GM18502 (cell line): Measurements from ENCODE around the gene GNB1.
"Not testable (repeated sequence)": the region's sequence is repeated elsewhere in the genome, so short reads cannot be mapped to it uniquely, and the experiment has no call there.

Experiments
- ATAC-seq: cut with Tn5 transposase; IDR thresholded peaks from one replicate; pipeline ENCODE4 v1.9.1; 2021; ENCODE audit warnings: mild to moderate bottlenecking; ENCODE audit not compliant: unreplicated experiment, poor library complexity

The GNB1 gene

DNA sequence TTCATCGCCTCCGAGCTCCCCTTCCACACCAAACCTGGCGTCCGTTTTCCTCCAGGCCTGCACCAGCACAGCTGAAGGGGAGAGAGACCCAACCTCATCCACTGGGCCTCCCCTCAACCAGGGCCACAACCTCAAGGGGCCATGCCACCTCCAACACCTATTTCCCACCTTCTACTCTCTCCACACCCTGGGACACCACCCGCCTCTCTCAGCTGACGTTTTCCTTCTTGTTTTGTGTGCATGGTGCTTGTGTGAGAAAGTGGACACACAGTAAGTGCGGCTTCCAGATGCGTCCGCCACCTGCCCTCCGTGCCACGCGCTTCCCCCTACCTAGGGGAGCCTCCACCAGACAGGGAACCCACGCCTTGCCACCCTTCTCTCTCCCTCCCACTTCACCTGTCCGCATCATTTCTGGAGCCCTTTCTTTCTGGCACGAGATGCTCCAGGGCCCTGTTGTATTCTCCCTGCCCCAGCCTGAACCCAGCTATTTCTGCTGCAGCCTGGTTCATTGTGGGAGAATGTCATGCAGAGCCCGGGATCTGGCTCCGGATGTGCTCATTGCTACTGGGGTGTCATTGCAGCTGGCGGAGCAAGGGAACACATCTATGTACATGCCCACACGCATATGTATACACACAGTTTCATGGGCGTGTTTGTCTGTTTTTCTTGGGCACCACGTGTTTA lies 1.3 kb upstream of the GNB1 start:
- ATAC-seq, result no peak

DNA sequence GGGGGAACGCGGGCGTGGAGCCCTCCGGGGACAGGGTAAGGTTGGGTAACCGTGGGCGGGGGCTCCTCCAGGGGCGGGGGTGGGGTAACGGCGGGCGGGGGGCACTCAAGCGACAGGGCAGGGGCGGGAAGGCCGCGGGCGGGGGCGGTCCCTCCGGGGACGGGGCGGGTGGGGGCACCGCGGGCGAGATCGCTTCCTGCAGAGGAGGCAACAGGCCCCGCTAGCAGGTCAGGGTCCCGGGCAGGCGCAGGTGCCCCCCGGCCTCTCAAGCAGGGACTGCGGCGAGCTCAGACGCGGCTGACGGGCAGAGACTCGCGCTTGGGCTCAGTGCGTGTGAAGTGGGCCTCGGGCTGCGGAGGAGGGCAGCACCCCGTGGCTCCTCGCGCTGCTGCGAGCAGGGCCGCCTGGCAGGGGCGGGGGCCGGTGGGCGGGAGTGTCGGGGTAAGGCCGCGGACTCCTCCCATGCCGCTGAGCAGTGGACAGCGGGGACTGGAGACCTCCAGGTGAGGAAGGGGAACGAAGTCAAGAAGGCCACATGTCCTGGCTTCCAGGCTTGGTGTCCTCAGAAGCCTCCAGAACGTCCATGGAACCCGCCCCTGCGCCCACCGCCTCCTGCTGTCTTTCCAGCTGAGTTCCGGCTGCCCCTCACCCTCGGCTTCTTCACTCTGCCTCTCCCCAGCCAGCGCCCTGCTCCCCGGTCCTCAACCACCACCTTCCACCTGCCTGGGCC lies 627 bp upstream of the GNB1 start:
- ATAC-seq, result peak; percentile 14

DNA sequence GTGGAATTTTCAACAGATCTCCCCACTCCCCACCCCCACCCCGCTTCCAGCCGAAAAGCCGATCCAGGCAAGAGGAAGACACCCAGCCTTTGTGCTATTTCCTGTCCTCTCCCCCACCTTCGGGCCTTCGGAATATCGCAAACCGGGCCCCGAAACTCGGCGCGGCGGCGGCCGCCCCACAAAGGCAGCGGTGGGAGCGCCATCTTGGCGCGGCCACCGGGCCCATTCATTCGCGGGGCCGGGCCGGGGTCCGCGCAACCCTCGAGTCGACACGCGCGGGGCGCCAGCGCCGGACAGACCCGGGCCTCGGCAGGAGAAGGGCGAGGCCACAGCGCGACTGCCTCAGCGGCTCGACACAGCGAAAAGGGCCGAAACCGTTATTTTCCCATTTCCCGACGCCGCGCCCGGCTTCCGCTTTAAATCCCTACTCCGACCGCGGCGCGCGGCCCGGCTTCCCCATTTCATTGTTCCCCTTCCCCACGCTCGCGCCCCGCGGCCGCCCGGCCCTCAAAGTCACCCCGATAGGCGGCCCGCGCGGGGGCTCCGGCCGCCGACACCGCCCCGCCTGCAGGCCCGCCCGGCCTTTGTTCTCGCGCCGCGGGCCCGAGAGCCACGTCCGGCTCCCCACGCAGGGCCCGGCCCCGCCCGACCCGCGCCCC lies 911 bp downstream of the GNB1 start:
- peak; percentile 42 for ATAC-seq

DNA sequence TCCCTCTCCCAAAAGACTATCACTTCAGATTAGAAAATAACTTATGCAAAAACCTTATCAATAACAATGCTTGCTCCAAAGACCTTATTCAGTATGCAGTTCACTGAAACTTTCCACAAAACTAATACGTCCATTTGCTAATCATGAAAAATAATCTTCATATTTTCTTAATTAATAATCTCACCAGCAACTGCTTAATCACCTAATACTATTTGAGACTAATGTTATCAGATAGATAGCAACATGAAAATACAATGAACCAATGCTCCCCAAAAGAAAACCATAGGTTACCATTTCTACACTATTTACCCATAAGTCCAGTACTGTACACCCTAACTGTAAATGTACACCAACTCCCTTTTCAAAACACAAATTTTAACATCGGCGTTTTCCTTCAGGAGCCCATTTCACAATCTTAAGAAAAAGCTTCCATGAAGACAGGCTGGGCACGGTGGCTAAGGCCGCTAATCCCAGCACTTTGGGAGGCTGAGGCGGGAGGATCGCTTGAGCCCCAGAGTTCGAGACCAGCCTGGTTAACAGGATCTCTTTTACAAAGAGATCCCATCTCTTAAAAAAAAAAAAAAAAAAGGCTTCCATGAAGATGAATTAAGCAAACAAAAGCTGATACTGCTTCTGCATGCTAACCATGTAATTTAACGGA lies 1.7 kb downstream of the GNB1 start:
- ATAC-seq, result no peak

DNA sequence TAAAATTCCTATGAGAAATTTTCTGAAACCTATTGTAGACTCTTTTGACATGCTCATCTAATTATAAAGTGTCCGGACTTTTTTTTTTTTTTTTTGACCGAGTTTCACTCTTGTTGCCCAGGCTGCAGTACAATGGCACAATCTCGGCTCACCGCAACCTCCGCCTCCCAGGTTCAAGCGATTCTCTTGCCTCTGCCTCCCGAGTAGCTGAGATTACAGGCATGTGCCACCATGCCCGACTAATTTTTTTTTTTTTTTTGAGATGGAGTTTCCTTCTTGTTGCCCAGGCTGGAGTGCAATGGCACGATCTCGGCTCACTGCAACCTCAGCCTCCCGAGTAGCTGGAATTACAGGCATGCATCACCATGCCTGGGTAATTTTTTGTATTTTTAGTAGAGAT lies 7.0 kb downstream of the GNB1 start:
- ATAC-seq, result not testable (repeated sequence)

DNA sequence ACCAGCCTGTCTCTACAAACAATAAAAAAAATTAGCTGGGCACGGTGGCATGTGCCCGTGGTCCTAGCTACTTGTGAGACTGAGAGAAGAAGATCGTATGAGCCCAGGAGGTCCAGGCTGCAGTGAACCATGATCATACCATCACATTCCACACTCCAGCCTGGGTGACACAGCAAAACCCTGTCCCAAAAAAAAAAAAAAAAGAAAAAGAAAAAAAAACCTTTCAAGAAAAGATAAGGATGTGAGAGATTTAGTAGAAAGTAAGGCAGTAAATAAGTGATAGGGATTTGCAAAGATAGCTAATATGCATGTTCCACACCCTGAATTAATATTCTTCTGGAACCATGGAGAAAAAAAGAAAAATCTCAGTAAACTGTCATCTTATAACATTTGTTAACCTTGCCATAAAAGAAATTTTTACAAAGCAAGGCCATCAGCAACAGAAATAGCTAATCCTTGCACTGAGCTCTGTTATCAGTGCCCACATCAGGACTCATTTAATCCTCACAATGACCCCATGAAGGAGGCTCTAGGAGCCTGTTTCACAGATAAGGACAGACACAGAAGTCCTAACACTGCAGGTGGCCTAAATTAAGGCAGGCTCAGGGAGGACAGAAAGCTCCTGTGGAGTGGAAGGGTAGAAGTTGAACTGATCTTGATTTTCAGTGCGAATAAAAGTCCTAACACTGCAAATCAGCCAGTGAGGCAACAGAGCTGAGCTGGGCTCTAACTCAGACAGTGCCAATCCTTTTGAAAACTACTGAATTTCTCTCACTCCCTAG lies 7.6 kb downstream of the GNB1 start:
- no peak for ATAC-seq

DNA sequence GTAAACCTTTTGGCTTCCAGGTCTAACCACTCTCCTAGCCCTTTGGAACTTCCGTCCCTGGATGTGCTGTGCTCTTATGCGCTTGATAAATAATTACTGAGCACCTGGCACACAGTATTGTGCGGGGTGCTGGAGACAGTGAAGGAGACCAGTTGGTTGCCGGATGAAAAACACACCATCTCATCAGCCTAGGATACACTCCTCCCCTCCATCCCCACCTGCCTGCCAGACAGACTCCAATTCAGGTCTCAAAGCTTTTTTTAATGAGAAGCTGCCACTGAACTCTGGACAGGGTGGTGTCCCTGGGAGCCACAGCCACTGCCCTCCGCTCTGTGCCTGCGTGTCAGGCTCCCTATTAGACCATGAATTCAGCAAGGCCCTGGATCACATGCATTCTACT lies 9.2 kb downstream of the GNB1 start:
- ATAC-seq, result no peak

DNA sequence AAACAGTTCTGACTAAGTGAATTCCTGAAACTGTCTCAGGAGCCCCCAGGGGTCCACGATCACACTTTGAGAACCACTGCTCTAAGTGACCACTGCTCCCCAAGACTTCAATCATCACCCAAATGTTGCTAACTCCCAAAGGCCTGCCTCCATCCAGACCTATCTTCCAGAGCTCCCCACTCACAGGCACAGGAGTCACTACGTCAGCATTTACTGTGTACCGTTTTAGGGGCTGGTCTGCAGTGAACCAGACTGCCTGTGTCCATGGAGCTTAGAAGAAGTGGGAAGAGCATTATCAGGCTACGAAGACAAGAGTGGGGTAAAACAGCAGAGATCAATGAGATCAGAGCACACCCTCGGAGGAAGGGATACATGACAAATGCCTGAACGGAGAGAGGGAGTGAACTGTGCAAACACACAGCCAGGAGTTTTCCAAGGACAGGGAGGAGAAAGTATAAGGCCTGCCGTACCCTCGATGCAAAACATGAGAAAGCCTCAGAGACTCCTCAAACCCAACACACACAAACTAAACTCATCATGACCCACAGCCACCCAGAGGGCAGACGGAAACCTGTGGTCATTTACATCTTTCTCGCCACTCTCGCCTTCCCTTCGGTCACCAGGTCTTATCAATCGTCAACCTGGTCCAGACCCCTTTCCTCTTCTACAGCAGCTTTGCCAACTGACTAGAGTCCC lies 10.1 kb downstream of the GNB1 start:
- ATAC-seq, result no peak

DNA sequence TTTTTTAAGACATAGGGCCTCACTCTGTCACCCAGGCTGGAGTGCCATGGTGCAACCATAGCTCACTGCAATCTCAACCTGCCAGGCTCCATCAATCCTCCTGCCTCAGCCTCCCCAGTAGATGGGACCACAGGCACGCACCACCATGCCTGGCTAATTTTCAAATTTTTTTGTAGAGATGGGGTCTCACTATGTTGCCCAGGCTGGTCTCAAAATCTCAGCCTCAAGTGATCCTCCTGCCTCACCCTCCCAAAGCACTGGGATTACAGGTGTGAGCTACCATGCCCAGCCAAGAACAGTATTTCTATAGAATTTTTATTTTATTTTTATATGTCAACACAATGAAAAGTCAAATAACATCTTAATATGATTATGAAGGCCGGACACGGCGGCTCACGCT lies 10.9 kb downstream of the GNB1 start:
- ATAC-seq, result no peak

DNA sequence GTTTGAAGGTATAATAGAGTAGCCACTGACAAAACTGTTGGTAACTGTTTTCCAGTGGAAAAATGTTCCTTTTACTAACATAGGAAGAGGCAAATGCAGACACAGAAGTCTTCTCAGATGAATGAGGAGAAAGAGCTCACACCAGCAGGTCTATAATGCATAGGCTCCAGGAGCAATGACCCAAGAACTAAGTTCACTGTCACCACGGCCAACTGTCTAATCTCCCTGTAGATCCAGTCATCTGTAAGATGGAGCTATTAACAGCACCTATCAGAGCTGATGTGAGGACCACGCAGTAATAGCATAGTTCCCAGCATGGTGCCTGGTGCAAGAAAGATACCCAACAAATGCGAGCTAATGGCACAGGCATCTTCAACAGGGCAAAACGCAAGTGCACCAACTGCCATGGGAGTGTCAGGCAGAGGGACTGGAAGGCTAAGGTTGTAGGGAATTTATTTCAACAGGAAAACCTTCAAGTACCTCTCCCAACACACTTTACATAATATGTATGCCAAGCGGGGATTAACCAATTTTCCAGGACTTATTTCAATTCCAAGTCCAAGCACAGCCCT lies 12.9 kb downstream of the GNB1 start:
- no peak for ATAC-seq

DNA sequence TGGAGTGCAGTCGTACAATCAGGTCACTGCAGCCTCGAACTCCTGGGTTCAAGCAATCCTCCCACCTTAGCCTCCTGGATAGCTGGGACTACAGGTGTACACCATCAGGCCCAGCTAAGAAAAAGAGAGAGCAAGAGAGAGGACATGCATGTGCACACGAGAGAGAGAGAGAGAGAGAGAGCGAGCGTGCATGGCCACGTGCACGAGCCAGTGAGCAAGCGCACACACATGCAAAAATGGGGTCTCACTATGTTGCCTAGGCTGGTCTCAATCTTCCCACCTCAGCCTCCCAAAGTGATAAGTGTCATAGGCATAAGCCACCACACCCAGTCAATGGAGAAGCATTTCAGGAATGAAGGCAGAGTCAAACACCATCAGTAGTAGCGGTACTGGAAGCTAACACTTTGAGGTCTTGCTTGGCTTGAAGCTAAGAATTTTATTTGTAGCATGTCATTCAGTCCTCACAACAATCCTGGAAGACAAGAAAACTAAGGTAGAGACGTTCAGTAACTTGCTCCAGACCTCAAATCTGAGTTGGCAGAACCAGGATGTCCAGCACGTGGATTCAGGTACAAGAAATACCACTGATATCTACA lies 14.5 kb downstream of the GNB1 start:
- no peak for ATAC-seq

DNA sequence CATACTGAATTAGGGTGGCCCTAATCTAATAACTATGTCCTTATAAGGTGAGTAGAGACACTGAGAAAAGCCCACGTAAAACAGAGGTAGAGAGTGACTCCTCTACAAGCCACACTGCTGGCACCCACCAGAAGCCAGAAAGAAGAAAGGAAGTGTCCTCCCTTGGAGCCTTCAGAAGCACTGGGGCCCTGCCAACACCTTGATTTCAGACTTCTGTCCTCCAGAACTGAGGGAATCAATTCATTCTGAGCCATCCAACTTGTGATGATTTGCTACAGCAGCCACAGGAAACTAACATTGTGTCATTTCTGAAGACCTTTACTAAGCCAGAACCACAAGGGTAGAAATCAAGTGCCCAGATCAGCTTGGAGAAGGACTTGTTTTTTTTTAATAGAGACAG lies 15.0 kb downstream of the GNB1 start:
- no peak for ATAC-seq

DNA sequence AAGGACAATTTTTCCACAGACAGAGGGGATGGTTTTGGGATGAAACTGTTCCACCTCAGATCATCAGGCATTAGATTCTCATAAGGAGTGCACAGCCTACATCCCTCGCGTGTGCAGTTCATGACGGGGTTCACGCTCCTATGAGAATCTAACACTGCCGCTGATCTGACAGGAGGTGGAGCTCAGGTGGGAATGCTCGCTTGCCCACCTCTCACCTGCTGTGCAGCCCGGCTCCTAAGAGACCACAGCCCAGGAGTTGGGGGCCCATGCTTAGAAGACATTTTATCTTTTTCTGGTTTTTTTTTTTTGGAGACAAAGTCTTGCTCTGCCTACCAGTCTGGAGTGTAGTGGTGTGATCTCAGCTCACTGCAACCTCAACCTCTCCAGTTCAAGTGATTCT lies 16.0 kb downstream of the GNB1 start:
- ATAC-seq, result no peak

DNA sequence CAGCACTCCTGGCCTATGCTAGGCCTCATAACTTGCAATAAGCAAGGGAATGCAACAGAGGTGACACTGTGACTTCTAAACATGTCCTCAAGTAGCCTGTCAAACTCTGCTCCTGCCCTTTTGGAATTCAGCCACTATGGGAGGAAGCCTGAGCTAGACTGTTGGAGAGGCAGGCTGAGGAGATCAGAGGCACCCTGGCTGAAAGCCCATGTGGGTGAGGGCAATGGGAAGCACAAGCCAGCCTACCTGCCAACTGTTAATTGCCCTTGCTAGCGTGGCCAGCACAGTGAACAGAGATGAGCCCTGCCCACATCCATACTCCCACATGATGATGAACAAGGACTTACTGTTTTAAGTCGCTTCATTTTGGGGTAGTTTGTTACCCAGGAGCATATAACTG lies 17.7 kb downstream of the GNB1 start:
- no peak for ATAC-seq

DNA sequence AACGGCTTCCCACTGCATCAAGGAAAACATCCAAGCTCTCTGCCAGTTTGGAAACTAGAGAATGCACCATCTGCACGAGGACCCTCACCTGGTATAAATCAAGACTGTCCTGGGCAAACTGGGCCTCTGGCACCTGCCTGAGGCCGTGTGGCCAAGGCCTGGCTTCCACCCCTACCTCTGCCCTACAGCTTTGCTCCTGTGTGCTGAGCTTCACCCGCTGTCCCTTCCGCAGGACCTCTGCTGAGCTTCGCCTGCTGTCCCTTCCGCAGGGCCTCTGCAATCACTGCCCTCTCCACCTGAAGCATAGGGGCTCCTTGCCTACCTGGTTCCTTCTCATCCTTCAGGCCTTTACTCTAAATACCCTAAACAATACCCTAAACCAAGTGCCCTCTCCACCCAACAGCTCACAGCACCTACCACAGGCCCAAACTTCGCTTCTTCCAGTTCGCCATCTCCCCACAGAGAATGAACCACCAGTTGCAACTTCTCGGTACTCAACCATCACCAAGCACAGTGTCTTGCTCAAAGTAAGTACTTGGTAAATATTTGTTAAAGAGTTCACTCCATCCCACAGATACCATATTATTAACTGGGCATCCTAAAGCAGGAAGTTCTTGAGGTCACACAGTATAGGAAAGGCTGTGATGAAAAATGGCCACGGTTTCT lies 18.4 kb downstream of the GNB1 start:
- no peak for ATAC-seq

DNA sequence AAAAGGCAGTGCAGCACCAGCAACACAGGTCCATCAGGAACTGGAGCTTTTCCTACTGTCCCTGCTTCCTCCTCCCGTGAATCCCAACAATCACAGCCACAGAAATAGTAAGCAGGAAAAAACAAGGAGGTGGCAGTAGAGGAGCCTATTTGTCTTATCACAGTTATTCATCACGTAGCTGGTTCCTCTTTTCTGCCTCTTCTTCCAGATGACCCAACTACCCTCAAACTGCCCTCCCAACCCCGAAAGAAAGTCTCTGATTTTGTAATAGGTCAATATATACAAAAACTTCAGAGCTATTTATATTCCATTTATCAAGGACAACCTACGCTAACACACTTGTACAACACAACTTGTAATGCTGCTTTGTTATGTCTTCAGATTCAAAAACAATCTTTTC lies 21.4 kb downstream of the GNB1 start:
- no peak for ATAC-seq

DNA sequence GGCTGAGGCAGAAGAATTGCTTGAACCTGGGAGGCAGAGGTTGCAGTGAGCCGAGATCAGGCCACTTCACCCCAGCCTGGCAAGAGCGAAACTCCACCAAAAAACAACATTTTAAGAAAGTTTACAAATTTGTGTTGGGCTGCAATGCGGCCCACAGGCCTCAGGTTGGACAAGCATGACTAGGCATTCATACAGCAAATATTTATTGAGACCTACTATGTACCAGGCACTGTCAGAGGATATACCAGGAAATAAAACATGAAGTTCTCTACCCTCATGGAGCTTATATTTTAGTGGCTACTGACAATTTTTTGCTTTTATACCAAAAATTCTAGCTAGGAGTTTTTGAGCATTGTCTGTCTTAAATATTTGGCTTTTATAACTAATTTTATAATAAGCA lies 23.7 kb downstream of the GNB1 start:
- ATAC-seq, result no peak

DNA sequence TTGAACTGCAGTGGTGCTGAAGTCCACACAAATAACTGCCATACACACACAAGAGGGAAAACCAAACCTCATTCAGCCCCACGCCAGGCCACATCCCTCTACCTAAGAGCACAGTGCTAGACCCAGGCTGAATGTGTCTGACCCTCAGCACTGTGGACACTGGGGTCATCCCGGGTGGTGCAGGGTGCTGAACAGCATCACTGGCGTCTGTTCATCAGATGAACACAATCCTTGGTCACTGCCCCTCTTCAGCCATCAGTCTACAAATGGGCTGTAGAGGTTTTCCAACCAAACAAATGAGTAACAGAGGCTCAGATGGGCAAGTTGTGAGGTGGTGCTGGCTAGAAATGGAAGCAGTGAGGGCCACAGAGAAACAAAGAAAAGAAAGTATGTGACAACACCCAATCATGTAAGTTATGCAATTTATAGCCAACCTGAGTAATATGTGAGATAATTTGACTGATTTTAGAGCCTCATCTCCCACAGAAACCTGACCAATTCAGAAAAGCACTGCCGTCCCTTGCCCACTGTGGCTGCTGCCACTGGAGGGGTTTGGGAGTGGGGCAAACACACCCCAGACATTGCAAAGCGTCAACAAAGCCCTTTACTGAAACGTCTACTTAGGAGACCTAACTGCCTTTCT lies 27.9 kb downstream of the GNB1 start:
- no peak for ATAC-seq
